Suprapubic skin (tissue), 4 donors: Measurements from ENCODE around the gene CRABP2. TPM values are rescaled to one million over a fixed set of nuclear protein-coding genes. Genes with fewer than 3 reads are reported as not detected.

Experiments
- DNase-seq, 2 donors: peaks; one replicate each; pipeline ENCODE4 v3.0.0-alpha.2; 2019; ENCODE audit warnings: low spot score in 2 of 2
- H3K27ac ChIP-seq: fragments of 200-600 bp; sonication (generic); one replicate; pipeline ENCODE4 v1.5.1; 2019
- H3K27me3 ChIP-seq: fragments of 200-600 bp; sonication (generic); one replicate; pipeline ENCODE4 v1.5.1; 2019
- H3K36me3 ChIP-seq: fragments of 200-600 bp; sonication (generic); one replicate; pipeline ENCODE4 v1.5.1; 2019
- H3K4me1 ChIP-seq: fragments of 200-600 bp; sonication (generic); one replicate; pipeline ENCODE4 v1.5.1; 2019
- H3K4me3 ChIP-seq: fragments of 200-600 bp; sonication (generic); one replicate; pipeline ENCODE4 v1.5.1; 2019; ENCODE audit warnings: mild to moderate bottlenecking
- H3K9me3 ChIP-seq: fragments of 200-600 bp; sonication (generic); one replicate; pipeline ENCODE4 v1.5.1; 2019
- EP300 ChIP-seq: sonication (generic); formaldehyde crosslinking; IDR thresholded peaks from one replicate; pipeline ENCODE4 v1.6.1; 2017; ENCODE audit warnings: antibody characterized with exemption
- POLR2A ChIP-seq, 2 donors: fragments of 450-650 bp; IDR thresholded peaks; one replicate each; pipeline ENCODE4 v1.6.1; 2017; ENCODE audit warnings: antibody characterized with exemption in 2 of 2, mild to moderate bottlenecking in 2 of 2, moderate library complexity in 2 of 2
- POLR2AphosphoS5 ChIP-seq, 3 donors: sonication (generic); formaldehyde crosslinking; IDR thresholded peaks; one replicate each; pipeline ENCODE4 v1.6.1; 2017; ENCODE audit warnings: antibody characterized with exemption in 3 of 3
- WGBS: methylation state at CpG from one replicate; pipeline ENCODE4 v1.1.5; 2018; 5-methylcytosine and 5-hydroxymethylcytosine counted together
- total RNA-seq, 4 donors: library from RNA; depleted of rRNA; stranded (reverse); fragments of >200 nt; gene quantifications; one replicate each; pipeline ENCODE4 v1.1.0, GENCODE V29; 2016
- TF ChIP-seq, protein P1 (sequence below), 2 donors: fragments of 200-600 bp in 1 of 2; fragments of 450-650 bp in 1 of 2; sonication (generic) in 1 of 2; IDR thresholded peaks; one replicate each; pipeline ENCODE4 v1.5.1; 2016 to 2019; ENCODE audit warnings: antibody characterized with exemption in 2 of 2, mild to moderate bottlenecking in 1 of 2, moderate library complexity in 1 of 2

The CRABP2 gene
- total RNA-seq, 4 donors from 2014 or later: 38.4 to 98.0 (median 68.2) TPM

DNA sequence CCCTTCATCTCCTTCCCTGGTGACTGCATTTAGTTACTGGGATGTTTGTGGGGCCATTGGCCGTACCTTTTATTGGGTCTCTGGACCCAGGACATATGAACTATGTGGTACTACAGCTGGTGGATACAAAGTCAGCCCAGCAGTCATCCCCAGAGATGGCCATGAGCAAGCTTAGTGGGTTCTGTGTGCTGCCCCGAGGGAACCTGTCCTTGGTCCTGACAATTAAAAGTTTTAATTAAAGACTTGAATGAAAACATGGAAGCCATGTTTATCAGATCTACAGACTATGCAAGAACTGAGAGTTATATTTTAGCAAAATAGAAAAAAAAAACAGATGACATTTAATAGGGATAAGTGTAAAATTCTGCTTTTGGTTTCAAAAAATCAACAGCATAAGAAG, 25.3 kb downstream of the CRABP2 start:
- no peaks in the 10 kb centered on the region for H3K36me3 ChIP-seq
- TF ChIP-seq POLR2AphosphoS5 (IDR thresholded peaks at IDR 0.05) (no peak), EP300 (no peak), POLR2A (IDR thresholded peaks at IDR 0.05) (no peak)
- TF ChIP-seq, protein P1, sequence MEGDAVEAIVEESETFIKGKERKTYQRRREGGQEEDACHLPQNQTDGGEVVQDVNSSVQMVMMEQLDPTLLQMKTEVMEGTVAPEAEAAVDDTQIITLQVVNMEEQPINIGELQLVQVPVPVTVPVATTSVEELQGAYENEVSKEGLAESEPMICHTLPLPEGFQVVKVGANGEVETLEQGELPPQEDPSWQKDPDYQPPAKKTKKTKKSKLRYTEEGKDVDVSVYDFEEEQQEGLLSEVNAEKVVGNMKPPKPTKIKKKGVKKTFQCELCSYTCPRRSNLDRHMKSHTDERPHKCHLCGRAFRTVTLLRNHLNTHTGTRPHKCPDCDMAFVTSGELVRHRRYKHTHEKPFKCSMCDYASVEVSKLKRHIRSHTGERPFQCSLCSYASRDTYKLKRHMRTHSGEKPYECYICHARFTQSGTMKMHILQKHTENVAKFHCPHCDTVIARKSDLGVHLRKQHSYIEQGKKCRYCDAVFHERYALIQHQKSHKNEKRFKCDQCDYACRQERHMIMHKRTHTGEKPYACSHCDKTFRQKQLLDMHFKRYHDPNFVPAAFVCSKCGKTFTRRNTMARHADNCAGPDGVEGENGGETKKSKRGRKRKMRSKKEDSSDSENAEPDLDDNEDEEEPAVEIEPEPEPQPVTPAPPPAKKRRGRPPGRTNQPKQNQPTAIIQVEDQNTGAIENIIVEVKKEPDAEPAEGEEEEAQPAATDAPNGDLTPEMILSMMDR (IDR thresholded peaks at IDR 0.05): no peak

DNA sequence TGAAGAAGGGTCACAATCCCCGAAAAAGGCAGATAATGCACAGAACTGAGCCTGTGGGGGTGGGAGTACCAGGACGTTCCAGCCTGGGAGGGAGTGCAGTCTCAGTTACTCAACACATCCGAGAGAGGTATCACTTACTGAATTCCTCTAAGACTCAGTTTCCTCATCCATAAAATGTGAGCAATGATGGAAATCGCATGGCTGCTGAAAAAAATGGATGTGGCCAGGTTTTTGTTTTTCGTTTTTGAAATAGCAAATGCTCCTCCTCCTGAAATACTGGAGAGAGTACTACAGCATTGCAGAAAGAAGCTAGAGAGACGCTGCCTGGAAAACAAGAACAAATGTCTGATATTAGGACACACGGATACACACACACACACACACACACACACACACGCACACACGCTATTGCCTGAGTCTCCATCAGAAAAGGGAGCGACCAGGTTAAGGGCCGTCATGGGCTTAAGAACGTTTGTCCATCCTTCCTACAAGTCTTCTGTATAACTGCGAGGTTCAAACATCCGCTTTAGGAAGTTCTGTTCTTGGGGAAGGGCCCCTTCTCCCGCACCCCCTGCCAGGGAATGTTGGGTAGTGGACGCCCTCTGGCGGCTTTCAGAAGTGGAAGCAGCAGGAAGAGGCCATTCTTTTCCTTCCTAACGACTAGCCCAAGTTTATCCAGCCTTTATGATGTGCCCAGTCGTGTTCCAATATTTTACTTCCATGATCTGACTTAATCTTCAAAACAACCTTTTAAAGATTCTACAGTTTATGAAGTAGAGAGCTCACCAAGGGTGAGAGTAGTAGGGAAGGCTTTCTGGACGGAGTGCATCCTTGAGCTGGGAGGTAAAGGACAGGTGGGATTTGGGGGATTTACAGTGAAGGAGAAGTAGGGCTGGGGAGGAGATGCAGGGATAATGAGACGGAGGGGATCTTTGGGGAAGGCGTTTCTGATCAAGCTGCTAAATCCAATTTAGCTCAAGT, 27.5 kb downstream of the CRABP2 start:
- DNase-seq: no peak
- Histone ChIP-seq H3K4me3 (peak overlapping the region; percentile 51), H3K36me3 (no peaks in the 10 kb centered on the region), H3K4me1 (peaks cover 21% of the 10 kb centered on the region), H3K27ac (no peak overlapping the region), H3K9me3 (no peaks in the 10 kb centered on the region), H3K27me3 (peaks cover 39% of the 10 kb centered on the region)
- TF ChIP-seq, protein P1 (IDR thresholded peaks at IDR 0.05): peak; percentile 76 to 84
- TF ChIP-seq EP300: no peak
- 2% methylated on average over 22 of the region's 22 CpGs for WGBS

More for the DNA sequence above, 25.3 kb downstream of the CRABP2 start:
- DNase-seq: no peak
- WGBS: 58% methylated on average over 2 of the region's 2 CpGs
- H3K27ac ChIP-seq: no peak overlapping the region
- H3K4me1 ChIP-seq: peaks cover 19% of the 10 kb centered on the region
- peaks cover 42% of the 10 kb centered on the region for H3K27me3 ChIP-seq
- no peaks in the 10 kb centered on the region for H3K9me3 ChIP-seq
- H3K4me3 ChIP-seq: no peak overlapping the region

DNA sequence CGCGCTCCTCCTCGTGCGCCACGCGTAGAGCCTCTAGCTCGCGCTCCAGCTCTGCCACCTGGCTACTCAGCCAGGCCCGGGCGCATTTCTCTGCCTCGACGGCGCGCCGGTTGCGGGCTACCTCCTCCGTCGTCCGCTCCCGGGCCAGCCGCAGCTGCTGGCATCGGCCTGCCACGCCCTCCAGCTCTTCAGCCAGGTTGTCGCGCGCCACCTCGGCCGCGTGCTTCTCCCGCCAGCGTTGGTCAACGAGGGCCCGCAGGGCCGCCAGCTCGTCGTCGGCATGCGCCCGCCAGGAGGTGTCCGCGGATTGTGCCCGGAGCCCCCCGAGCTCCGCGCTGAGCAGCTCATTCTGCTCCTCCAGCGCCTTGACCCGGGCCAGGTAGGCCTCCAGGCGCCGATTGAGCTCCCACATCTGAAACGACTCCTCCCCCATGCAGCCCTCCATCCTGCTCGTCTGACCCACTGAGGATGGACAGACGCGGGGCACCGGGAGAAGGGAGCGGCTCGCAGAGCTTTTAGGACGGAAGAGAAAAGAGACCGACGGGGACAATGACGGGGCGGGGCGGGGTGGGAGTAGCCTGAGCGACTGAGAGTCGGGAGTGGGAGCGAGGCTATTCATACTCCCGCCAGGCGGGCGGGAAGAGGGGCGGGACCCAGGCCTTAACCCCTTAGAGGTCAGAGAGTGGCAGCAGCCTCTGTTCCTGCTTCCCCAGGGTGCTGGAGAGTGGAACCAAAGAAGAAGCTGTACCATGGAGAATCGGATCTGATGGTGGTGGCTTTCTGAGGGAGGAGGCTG, 28.4 kb downstream of the CRABP2 start, which contains the start of gene NES:
NES (minus strand) TSS at position 588 of the 796 bp plus-strand sequence; CDS start at position 445, 143 bp downstream.
- no peak for DNase-seq
- Histone ChIP-seq H3K27me3 (peaks cover 39% of the 10 kb centered on the region), H3K4me3 (peak within 1 kb of the TSS; percentile 51), H3K4me1 (peaks cover 21% of the 10 kb centered on the region), H3K36me3 (no peaks in the 10 kb centered on the region), H3K9me3 (no peaks in the 10 kb centered on the region), H3K27ac (peak within 1 kb of the TSS; percentile 64)
- WGBS: 3% methylated on average over 19 of the region's 70 CpGs
- TF ChIP-seq EP300: no peak
- TF ChIP-seq POLR2AphosphoS5 (IDR thresholded peaks at IDR 0.05): no peak
- no peak for TF ChIP-seq POLR2A (IDR thresholded peaks at IDR 0.05)
- TF ChIP-seq, protein P1 (IDR thresholded peaks at IDR 0.05): no peak

DNA sequence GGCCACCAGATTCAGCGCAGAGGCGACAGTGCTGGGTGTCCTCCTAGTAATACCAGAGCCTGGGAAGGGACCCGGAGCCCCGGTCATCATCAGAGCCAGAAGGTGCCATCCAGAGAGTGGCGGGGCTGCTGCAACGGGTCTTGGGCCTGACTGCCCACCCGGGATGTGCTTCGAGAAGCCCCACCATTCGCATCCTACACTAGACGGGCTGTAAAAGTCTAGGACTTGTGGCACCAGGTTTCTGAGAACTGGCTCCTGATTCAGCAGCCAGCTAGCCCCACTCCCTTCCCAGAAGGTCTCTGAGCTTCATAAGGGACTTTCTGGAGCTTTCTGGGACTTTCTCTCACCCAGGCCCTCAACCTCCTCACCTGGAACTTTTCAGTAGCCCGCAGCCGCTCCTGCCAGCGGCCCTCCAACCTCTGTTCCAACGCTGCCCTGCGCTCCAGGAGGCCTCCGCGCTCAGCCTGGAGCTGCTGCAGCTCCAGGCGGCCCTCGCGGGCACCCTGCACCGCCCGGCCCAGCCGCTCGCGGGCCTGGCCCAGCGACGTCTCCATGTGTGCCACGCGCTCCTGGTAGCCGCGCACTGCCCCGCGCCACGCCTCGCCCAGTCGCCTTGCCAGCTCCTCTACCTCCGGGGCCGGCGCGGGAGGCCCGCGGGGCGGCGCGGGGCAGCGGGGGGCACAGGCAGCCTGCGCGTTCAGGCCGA, 29.1 kb downstream of the CRABP2 start:
- no peaks in the 10 kb centered on the region for H3K36me3 ChIP-seq
- H3K27ac ChIP-seq: peak overlapping the region; percentile 64
- no peak for TF ChIP-seq POLR2A (IDR thresholded peaks at IDR 0.05)
- no peak for TF ChIP-seq EP300
- TF ChIP-seq POLR2AphosphoS5 (IDR thresholded peaks at IDR 0.05): no peak
- TF ChIP-seq, protein P1 (IDR thresholded peaks at IDR 0.05): no peak
- WGBS: 13% methylated on average over 7 of the region's 49 CpGs
- peaks cover 21% of the 10 kb centered on the region for H3K4me1 ChIP-seq
- DNase-seq: no peak
- H3K9me3 ChIP-seq: no peaks in the 10 kb centered on the region
- peak overlapping the region; percentile 51 for H3K4me3 ChIP-seq
- peaks cover 36% of the 10 kb centered on the region for H3K27me3 ChIP-seq
